IPS-NIHi7 (cell line): ENCODE measurements around the gene AKR1B1.

ENCODE experiments used
- DNase-seq: peaks from one replicate; pipeline ENCODE4 v3.0.0; 2012; ENCODE audit warnings: mixed read lengths; ENCODE audit errors: extremely low spot score

AKR1B1 gene

GRCh38 chr7:134415700-134416099, 43.2 kb downstream of the AKR1B1 start:
- DNase-seq = no peak

- no peak for DNase-seq
Observed at GRCh38 chr7:134414109-134414508, 44.8 kb downstream of the AKR1B1 start.

GRCh38 chr7:134407311-134407710, 51.6 kb downstream of the AKR1B1 start:
- no peak for DNase-seq

- DNase-seq = no peak
Observed at GRCh38 chr7:134406431-134406830, 52.5 kb downstream of the AKR1B1 start.

GRCh38 chr7:134405299-134405698, 53.6 kb downstream of the AKR1B1 start:
- no peak for DNase-seq

GRCh38 chr7:134403062-134403461, 55.8 kb downstream of the AKR1B1 start:
- DNase-seq = no peak

GRCh38 chr7:134400859-134401258, 58.0 kb downstream of the AKR1B1 start:
- DNase-seq = no peak

GRCh38 chr7:134396031-134396430, 62.9 kb downstream of the AKR1B1 start:
- no peak for DNase-seq

GRCh38 chr7:134395604-134396003, 63.3 kb downstream of the AKR1B1 start:
- DNase-seq = no peak

- no peak for DNase-seq
Observed at GRCh38 chr7:134394056-134394455, 64.8 kb downstream of the AKR1B1 start.
